Thoracic aorta (tissue), 2 donors: ENCODE results near the gene ANKRD6. TPM values are rescaled to one million over a fixed set of nuclear protein-coding genes. Genes with fewer than 3 reads are reported as not detected.

Experiments
- ATAC-seq: fragments of 150-250 bp; one replicate; pipeline ENCODE4 v1.8.0; 2017; ENCODE audit warnings: low read depth; ENCODE audit not compliant: insufficient number of reproducible peaks, low FRiP score
- DNase-seq: peaks from one replicate; pipeline ENCODE4 v3.0.0-alpha.2; 2020; ENCODE audit warnings: low spot score
- H3K27ac ChIP-seq, 2 donors: fragments of 200-600 bp; sonication (generic); 1 replicate in 1 of 2; 2 replicates in 1 of 2; pipeline ENCODE4 v1.5.1; 2016; ENCODE audit warnings: mild to moderate bottlenecking in 2 of 2, moderate library complexity in 2 of 2
- H3K27me3 ChIP-seq: fragments of 200-600 bp; sonication (generic); replicated peaks from 2 replicates; pipeline ENCODE4 v1.6.0; 2016; ENCODE audit warnings: mild to moderate bottlenecking; ENCODE audit not compliant: insufficient read depth
- H3K36me3 ChIP-seq: fragments of 200-600 bp; sonication (generic); one replicate; pipeline ENCODE4 v1.5.1; 2016
- H3K4me1 ChIP-seq, 2 donors: fragments of 200-600 bp; sonication (generic); 1 replicate in 1 of 2; 2 replicates in 1 of 2; pipeline versions ENCODE4 v1.5.1 to v1.6.0; 2016; ENCODE audit warnings: low read depth in 2 of 2, mild to moderate bottlenecking in 1 of 2; ENCODE audit not compliant: control insufficient read depth in 1 of 2
- H3K4me3 ChIP-seq: fragments of 200-600 bp; sonication (generic); 2 replicates; pipeline ENCODE4 v1.5.1; 2016; ENCODE audit warnings: mild to moderate bottlenecking
- H3K9me3 ChIP-seq: fragments of 200-600 bp; sonication (generic); 2 replicates; pipeline ENCODE4 v1.5.1; 2016
- total RNA-seq, 2 donors: library from RNA; depleted of rRNA; stranded (reverse); fragments of >200 nt; gene quantifications; one replicate each; pipeline versions ENCODE4 v1.1.0 to v1.2.3, GENCODE V29; 2016
- TF ChIP-seq, protein P1 (sequence below): fragments of 200-600 bp; sonication (generic); IDR thresholded peaks from one replicate; pipeline ENCODE4 v1.5.1; 2019; ENCODE audit warnings: antibody characterized with exemption

ANKRD6 gene
- total RNA-seq, 2 donors from 2014 or later = 35.3 to 91.9 TPM

DNA sequence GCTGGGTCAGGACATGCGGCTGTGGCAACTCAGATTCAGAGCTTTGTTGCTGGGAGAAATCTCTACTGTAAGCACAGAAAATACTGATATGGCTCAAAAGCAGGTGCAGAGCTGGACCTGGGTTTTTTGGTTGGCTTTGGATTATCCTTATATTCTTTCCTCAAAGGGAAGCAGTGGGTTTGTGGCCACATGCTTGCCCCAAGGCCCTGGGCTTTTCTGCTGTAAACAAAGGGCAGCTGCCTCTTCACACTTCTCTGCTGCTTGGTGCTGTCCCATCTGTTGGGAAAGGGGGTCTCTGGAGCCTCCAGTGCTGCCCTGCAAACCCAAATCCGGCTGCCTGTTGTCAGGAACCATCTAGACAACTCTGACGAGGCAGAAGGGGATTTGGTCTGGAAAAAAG lies 52.4 kb downstream of the ANKRD6 start:
- H3K4me1 ChIP-seq = peaks cover 42 to 63% of the 10 kb centered on the region in 2 donors
- H3K9me3 ChIP-seq = no peaks in the 10 kb centered on the region
- H3K27ac ChIP-seq = peak overlapping the region; percentile 82 to 85
- TF ChIP-seq, protein P1, sequence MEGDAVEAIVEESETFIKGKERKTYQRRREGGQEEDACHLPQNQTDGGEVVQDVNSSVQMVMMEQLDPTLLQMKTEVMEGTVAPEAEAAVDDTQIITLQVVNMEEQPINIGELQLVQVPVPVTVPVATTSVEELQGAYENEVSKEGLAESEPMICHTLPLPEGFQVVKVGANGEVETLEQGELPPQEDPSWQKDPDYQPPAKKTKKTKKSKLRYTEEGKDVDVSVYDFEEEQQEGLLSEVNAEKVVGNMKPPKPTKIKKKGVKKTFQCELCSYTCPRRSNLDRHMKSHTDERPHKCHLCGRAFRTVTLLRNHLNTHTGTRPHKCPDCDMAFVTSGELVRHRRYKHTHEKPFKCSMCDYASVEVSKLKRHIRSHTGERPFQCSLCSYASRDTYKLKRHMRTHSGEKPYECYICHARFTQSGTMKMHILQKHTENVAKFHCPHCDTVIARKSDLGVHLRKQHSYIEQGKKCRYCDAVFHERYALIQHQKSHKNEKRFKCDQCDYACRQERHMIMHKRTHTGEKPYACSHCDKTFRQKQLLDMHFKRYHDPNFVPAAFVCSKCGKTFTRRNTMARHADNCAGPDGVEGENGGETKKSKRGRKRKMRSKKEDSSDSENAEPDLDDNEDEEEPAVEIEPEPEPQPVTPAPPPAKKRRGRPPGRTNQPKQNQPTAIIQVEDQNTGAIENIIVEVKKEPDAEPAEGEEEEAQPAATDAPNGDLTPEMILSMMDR = no peak
- peak overlapping the region; percentile 55 for H3K4me3 ChIP-seq
- H3K27me3 ChIP-seq = no peaks in the 10 kb centered on the region
- ATAC-seq (no peak), DNase-seq (no peak)
- H3K36me3 ChIP-seq = no peaks in the 10 kb centered on the region

DNA sequence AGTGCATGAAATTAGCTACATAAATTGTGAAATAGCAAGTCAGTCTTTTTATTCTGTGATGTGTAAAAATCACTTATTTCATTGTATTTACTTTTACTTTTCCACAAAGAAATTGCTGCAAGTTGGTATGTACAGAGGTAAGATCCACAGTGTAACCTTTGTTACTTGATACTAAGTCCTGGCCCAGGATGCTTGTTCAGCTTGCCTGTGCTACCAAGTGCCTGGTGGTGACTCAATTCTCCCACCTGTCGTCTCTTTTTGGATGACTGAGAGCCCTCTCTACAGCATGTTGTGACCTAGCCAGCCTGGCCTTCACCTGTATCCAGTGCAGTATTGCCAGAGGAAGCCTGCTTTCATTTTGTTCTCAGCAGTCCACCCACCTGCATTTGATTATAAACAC lies 54.9 kb downstream of the ANKRD6 start:
- no peak for DNase-seq
- peaks cover 30 to 57% of the 10 kb centered on the region in 2 donors for H3K4me1 ChIP-seq
- TF ChIP-seq, protein P1 = no peak

DNA sequence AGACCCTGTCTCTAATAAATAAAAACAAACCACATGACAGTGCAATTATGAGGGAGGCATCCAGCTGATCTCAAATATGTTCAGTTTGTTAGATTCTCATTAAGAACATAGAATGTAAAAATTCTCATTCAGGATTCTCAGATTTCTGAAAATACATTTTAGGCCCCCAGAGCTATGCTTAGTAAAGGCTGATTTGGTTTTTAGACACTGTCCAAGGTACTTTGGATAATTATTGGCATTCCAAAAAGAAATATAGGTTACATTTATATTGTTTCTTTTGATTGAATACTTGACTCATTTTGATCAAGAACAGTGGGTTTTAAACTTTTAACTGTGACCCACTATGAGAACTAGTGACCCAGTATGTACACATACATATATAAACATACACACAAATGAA lies 55.5 kb downstream of the ANKRD6 start:
- peaks cover 26 to 57% of the 10 kb centered on the region in 2 donors for H3K4me1 ChIP-seq
- TF ChIP-seq, protein P1 = no peak
- no peaks in the 10 kb centered on the region for H3K36me3 ChIP-seq
- ATAC-seq = no peak
- no peaks in the 10 kb centered on the region for H3K27me3 ChIP-seq
- no peak overlapping the region for H3K4me3 ChIP-seq
- no peaks in the 10 kb centered on the region for H3K9me3 ChIP-seq
- no peak overlapping the region for H3K27ac ChIP-seq
- DNase-seq = no peak

More for the DNA sequence above, 54.9 kb downstream of the ANKRD6 start:
- Histone ChIP-seq H3K9me3 (no peaks in the 10 kb centered on the region), H3K36me3 (no peaks in the 10 kb centered on the region), H3K27me3 (no peaks in the 10 kb centered on the region), H3K27ac (no peak overlapping the region), H3K4me3 (no peak overlapping the region)
- no peak for ATAC-seq

DNA sequence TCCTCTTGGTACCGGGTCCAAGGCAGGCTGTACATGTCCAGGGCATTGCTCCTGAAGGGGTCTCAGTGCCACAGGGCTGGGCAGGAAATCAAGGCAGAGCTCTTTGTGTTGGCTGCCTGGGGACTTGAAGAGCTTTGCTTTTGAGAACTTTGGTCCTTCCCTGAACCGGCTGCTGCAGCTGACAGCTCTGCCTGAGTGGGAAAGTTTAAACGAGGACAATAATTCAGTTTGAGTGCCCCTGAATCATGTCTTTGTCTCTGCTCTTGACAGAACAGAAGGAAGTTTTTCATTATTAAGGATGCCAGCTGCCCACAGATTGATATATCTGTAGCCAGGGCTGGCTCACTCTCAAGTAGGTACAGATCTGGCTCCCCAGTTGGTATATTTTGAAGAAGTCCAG lies 56.1 kb downstream of the ANKRD6 start:
- no peak for ATAC-seq
- Histone ChIP-seq H3K27me3 (no peaks in the 10 kb centered on the region), H3K4me1 (peaks cover 19 to 53% of the 10 kb centered on the region in 2 donors), H3K4me3 (no peak overlapping the region), H3K27ac (no peak overlapping the region), H3K9me3 (no peaks in the 10 kb centered on the region), H3K36me3 (no peaks in the 10 kb centered on the region)
- no peak for DNase-seq
- TF ChIP-seq, protein P1 = no peak

DNA sequence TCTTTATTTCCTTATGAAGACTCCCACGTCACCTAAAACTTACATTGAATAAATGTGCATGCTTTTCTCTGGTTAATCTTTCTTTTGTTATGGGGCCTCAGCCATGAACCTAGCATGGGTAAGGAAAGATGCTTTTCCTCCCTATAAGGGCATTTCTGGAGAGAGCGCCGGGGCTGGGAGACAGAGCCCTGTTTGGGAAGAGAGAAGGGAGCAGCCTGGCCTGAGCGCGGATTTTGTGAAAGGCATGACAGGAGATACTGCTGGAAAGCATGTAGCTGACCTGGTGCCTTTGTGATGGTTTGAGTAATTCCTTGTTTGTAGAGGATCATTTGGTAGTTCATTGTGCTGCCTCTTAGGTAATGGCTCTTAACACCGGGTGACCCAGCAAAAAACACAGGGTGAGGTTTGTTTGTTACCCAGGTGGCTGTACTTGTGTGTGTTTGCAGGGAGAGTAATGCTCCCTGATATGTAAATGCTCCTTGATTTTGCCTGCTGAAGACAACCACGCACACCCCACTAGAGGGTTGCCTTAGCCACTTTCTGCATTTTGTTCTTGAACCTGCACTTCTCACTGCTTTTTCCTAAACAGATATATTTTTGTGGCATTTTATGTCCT lies 59.2 kb downstream of the ANKRD6 start:
- no peaks in the 10 kb centered on the region for H3K36me3 ChIP-seq
- ATAC-seq (no peak), DNase-seq (no peak)
- no peak overlapping the region for H3K27ac ChIP-seq
- H3K4me1 ChIP-seq = peaks cover 3 to 30% of the 10 kb centered on the region in 2 donors
- H3K9me3 ChIP-seq = no peaks in the 10 kb centered on the region
- TF ChIP-seq, protein P1 = no peak
- H3K4me3 ChIP-seq = no peak overlapping the region
- H3K27me3 ChIP-seq = no peaks in the 10 kb centered on the region
